H9 (cell line): ENCODE measurements around the gene NOVA2. TPM values are rescaled to one million over a fixed set of nuclear protein-coding genes. Genes with fewer than 3 reads are reported as not detected.

Experiments
- DNase-seq: peaks from one replicate; pipeline ENCODE4 v3.0.0-alpha.2; 2017
- H2AFZ ChIP-seq: one replicate; pipeline ENCODE4 v1.6.1; 2013; ENCODE audit warnings: mild to moderate bottlenecking, low read length, control low read depth, moderate library complexity
- H2AK5ac ChIP-seq: 2 replicates; pipeline ENCODE4 v1.6.1; 2013; ENCODE audit warnings: low read length, control low read depth, mixed read lengths; ENCODE audit not compliant: insufficient read length
- H2BK120ac ChIP-seq: one replicate; pipeline ENCODE4 v1.6.1; 2013; ENCODE audit warnings: low read depth, mild to moderate bottlenecking, low read length, control low read depth, inconsistent platforms; ENCODE audit not compliant: poor library complexity, severe bottlenecking
- H2BK12ac ChIP-seq: 2 replicates; pipeline ENCODE4 v1.6.1; 2013; ENCODE audit warnings: low read length, control low read depth, mixed read lengths, low read depth; ENCODE audit not compliant: insufficient read length
- H2BK15ac ChIP-seq: 2 replicates; pipeline ENCODE4 v1.6.1; 2013; ENCODE audit warnings: low read depth, low read length, control low read depth
- H2BK20ac ChIP-seq: one replicate; pipeline ENCODE4 v1.6.1; 2013; ENCODE audit warnings: low read depth, mild to moderate bottlenecking, low read length, control low read depth, inconsistent platforms; ENCODE audit not compliant: poor library complexity, severe bottlenecking
- H2BK5ac ChIP-seq: 2 replicates; pipeline ENCODE4 v1.6.1; 2013; ENCODE audit warnings: low read length, control low read depth, mixed read lengths; ENCODE audit not compliant: insufficient read length
- H3K14ac ChIP-seq: 2 replicates; pipeline ENCODE4 v1.6.1; 2013; ENCODE audit warnings: low read length, control low read depth; ENCODE audit not compliant: insufficient read depth
- H3K18ac ChIP-seq: 2 replicates; pipeline ENCODE4 v1.6.1; 2013; ENCODE audit warnings: low read depth, mild to moderate bottlenecking, mixed read lengths, low read length, control low read depth; ENCODE audit not compliant: insufficient read length
- H3K23ac ChIP-seq: 2 replicates; pipeline ENCODE4 v1.6.1; 2013; ENCODE audit warnings: low read length, control low read depth, mixed read lengths, low read depth; ENCODE audit not compliant: insufficient read length
- H3K23me2 ChIP-seq: 2 replicates; pipeline ENCODE4 v1.6.1; 2013; ENCODE audit warnings: low read depth, mild to moderate bottlenecking, mixed read lengths, low read length, control low read depth; ENCODE audit not compliant: insufficient read length, poor library complexity, severe bottlenecking
- H3K27ac ChIP-seq: 2 replicates; pipeline ENCODE4 v1.5.1; 2013; ENCODE audit warnings: low read length, control low read depth, mixed read lengths, low read depth; ENCODE audit not compliant: insufficient read length
- H3K27me3 ChIP-seq: 2 replicates; pipeline ENCODE4 v1.6.1; 2013; ENCODE audit warnings: low read length, control low read depth, inconsistent platforms; ENCODE audit not compliant: insufficient read depth
- H3K4ac ChIP-seq: 2 replicates; pipeline ENCODE4 v1.6.1; 2013; ENCODE audit warnings: low read depth, mild to moderate bottlenecking, control low read depth, inconsistent platforms, low read length, moderate library complexity
- H3K4me1 ChIP-seq: 2 replicates; pipeline ENCODE4 v1.6.1; 2013; ENCODE audit warnings: low read length, control low read depth, inconsistent platforms; ENCODE audit not compliant: insufficient read depth
- H3K4me2 ChIP-seq: 2 replicates; pipeline ENCODE4 v1.6.1; 2013; ENCODE audit warnings: low read length, control low read depth, mixed read lengths; ENCODE audit not compliant: insufficient read length, insufficient read depth
- H3K56ac ChIP-seq: 2 replicates; pipeline ENCODE4 v1.6.1; 2013; ENCODE audit warnings: low read depth, mild to moderate bottlenecking, mixed read lengths, low read length, control low read depth; ENCODE audit not compliant: insufficient read length
- H3K79me1 ChIP-seq: 2 replicates; pipeline ENCODE4 v1.6.1; 2013; ENCODE audit warnings: low read depth, mild to moderate bottlenecking, moderate library complexity, low read length, control low read depth, inconsistent platforms; ENCODE audit not compliant: insufficient read depth, poor library complexity, severe bottlenecking
- H3K79me2 ChIP-seq: 2 replicates; pipeline ENCODE4 v1.6.1; 2013; ENCODE audit warnings: low read length, control low read depth, inconsistent platforms; ENCODE audit not compliant: insufficient read depth
- H3K9ac ChIP-seq: 2 replicates; pipeline ENCODE4 v1.6.1; 2013; ENCODE audit warnings: low read length, control low read depth, mixed read lengths; ENCODE audit not compliant: insufficient read length; ENCODE audit errors: extremely low read depth
- H3K9me3 ChIP-seq: one replicate; pipeline ENCODE4 v1.6.1; 2013; ENCODE audit warnings: low read depth, low read length, inconsistent platforms; ENCODE audit not compliant: control insufficient read depth
- H3T11ph ChIP-seq: one replicate; pipeline ENCODE4 v1.6.1; 2013; ENCODE audit warnings: mild to moderate bottlenecking, low read length, control low read depth, inconsistent platforms
- H4K20me1 ChIP-seq: one replicate; pipeline ENCODE4 v1.6.1; 2013; ENCODE audit not compliant: control insufficient read depth, insufficient read length, insufficient read depth
- H4K5ac ChIP-seq: 2 replicates; pipeline ENCODE4 v1.6.1; 2013; ENCODE audit warnings: low read depth, mild to moderate bottlenecking, mixed read lengths, low read length, control low read depth; ENCODE audit not compliant: insufficient read length
- H4K8ac ChIP-seq: replicated peaks from 2 replicates; pipeline ENCODE4 v1.6.1; 2013; ENCODE audit warnings: low read length, control low read depth, mixed read lengths, low read depth; ENCODE audit not compliant: insufficient read length
- H4K91ac ChIP-seq: 2 replicates; pipeline ENCODE4 v1.6.1; 2013; ENCODE audit warnings: low read depth, mild to moderate bottlenecking, moderate library complexity, mixed read lengths, low read length, control low read depth; ENCODE audit not compliant: insufficient read length
- H3K27ac Mint-ChIP-seq, 3 experiments: 2 replicates in 2 of 3; 3 replicates in 1 of 3; pipeline ENCODE4 v1.8.0; 2020 to 2021; ENCODE audit warnings: mixed read lengths in 3 of 3, mild to moderate bottlenecking in 1 of 3, moderate library complexity in 1 of 3
- H3K27me3 Mint-ChIP-seq: 2 replicates; pipeline ENCODE4 v1.8.0; 2021; ENCODE audit warnings: low read depth, mild to moderate bottlenecking, moderate library complexity, mixed read lengths
- H3K36me3 Mint-ChIP-seq, 3 experiments: 2 replicates in 2 of 3; 3 replicates in 1 of 3; pipeline ENCODE4 v1.8.0; 2020 to 2021; ENCODE audit warnings: low read depth in 3 of 3, mixed read lengths in 3 of 3; ENCODE audit not compliant: insufficient read depth in 1 of 3
- H3K4me1 Mint-ChIP-seq, 2 experiments: 2 replicates each; pipeline ENCODE4 v1.8.0; 2020; ENCODE audit warnings: mixed read lengths in 2 of 2
- H3K4me3 Mint-ChIP-seq, 2 experiments: 2 replicates in 1 of 2; 3 replicates in 1 of 2; pipeline ENCODE4 v1.8.0; 2020 to 2021; ENCODE audit warnings: mild to moderate bottlenecking in 2 of 2, mixed read lengths in 2 of 2, moderate library complexity in 1 of 2
- H3K9me3 Mint-ChIP-seq, 2 experiments: 2 replicates in 1 of 2; 3 replicates in 1 of 2; pipeline ENCODE4 v1.8.0; 2020; ENCODE audit warnings: mild to moderate bottlenecking in 2 of 2, mixed read lengths in 2 of 2, moderate library complexity in 1 of 2
- WGBS: extraction: QIAGEN DNeasy Blood & Tissue Kit; methylation state at CpG from one replicate; pipeline ENCODE4 v1.1.7; 2013; ENCODE audit warnings: missing lambda C conversion rate, low lambda C conversion rate, mixed read lengths; ENCODE audit not compliant: insufficient read length; ENCODE audit errors: extremely low coverage; 5-methylcytosine and 5-hydroxymethylcytosine counted together
- microRNA-seq: library from miRNA; unstranded; fragments of <30 nt; microRNA quantifications from one replicate; pipeline ENCODE4, GENCODE V29; 2020; ENCODE audit warnings: borderline microRNAs expressed
- total RNA-seq: library from RNA; stranded (reverse); gene quantifications from 2 replicates; pipeline ENCODE4 v1.2.1, GENCODE V29; 2021
- TF ChIP-seq, protein P1 (sequence below): fragments of 200-600 bp; sonication (generic); conservative IDR thresholded peaks from 3 replicates; pipeline ENCODE4 v1.8.0; 2021; ENCODE audit warnings: antibody characterized with exemption, mild to moderate bottlenecking

The NOVA2 gene
- total RNA-seq, 1 experiment from 2014 or later: 8.8 TPM

DNA sequence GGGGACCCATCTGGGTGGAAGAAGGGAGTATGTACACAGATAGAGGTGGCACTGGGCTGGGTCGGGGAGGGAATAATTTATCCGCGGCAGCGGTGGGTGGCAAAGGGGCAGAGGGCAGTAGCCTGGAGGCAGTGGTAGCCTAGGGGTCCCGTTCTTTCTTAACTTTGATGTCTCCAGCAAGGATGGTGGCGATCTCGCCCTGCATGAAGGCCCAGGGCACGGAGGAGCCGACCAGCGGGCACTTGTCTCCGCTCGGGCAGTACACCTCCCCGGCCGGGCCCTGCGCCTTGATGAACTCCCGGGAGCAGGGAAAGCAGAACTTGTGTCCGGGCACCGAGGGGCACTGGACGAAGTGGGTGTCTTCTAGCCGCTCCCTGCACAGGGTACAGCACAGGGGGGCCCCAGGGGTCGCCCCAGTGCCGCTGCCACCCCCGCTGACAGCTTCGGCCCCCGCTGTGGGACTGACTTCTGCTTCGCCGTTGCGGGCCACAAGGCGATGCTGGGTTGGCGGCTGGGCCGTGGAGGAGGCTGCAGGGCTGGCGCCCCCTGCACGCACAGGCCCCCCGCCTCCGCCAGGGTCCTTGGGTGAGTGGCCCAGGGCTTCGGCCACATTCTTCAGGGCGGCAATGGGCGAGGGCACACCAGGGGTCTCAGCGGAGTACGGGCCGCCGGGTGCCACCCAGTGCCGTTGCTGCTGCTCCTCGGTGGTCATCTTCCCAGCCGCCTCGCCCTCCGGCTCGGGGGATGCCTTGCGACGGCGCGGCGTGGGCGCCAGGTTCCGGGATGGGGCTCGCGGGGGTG lies 89.6 kb downstream of the NOVA2 start:
- TF ChIP-seq, protein P1, sequence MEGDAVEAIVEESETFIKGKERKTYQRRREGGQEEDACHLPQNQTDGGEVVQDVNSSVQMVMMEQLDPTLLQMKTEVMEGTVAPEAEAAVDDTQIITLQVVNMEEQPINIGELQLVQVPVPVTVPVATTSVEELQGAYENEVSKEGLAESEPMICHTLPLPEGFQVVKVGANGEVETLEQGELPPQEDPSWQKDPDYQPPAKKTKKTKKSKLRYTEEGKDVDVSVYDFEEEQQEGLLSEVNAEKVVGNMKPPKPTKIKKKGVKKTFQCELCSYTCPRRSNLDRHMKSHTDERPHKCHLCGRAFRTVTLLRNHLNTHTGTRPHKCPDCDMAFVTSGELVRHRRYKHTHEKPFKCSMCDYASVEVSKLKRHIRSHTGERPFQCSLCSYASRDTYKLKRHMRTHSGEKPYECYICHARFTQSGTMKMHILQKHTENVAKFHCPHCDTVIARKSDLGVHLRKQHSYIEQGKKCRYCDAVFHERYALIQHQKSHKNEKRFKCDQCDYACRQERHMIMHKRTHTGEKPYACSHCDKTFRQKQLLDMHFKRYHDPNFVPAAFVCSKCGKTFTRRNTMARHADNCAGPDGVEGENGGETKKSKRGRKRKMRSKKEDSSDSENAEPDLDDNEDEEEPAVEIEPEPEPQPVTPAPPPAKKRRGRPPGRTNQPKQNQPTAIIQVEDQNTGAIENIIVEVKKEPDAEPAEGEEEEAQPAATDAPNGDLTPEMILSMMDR: no peak

More for the DNA sequence above, 89.6 kb downstream of the NOVA2 start:
- Histone ChIP-seq H3T11ph (no peak overlapping the region), H3K79me1 (no peaks in the 10 kb centered on the region), H3K4me1 (peaks cover 2% of the 10 kb centered on the region; the same call in 1 of the 2 replicates), H3K79me2 (no peaks in the 10 kb centered on the region), H3K23ac (no peak overlapping the region), H4K8ac (no peak overlapping the region), H3K9me3 (no peaks in the 10 kb centered on the region), H4K91ac (no peak overlapping the region), H3K18ac (no peak overlapping the region), H3K4ac (no peak overlapping the region), H3K27ac (no peak overlapping the region), H2AK5ac (no peak overlapping the region), H4K20me1 (no peaks in the 10 kb centered on the region), H3K27me3 (no peaks in the 10 kb centered on the region), H2BK15ac (no peak overlapping the region), H2BK5ac (no peak overlapping the region), H3K56ac (no peak overlapping the region), H3K4me2 (no peak overlapping the region), H2AFZ (no peak overlapping the region), H2BK12ac (no peak overlapping the region), H3K23me2 (peaks cover 19% of the 10 kb centered on the region), H3K14ac (no peak overlapping the region), H4K5ac (no peak overlapping the region), H2BK20ac (no peak overlapping the region), H2BK120ac (no peak overlapping the region), H3K9ac (no peak overlapping the region)
- Mint-ChIP-seq H3K9me3 (no peaks in the 10 kb centered on the region), H3K27me3 (peaks cover 4% of the 10 kb centered on the region; the same call in 1 of the 2 replicates), H3K27ac (no peak overlapping the region), H3K4me1 (peaks cover 26 to 39% of the 10 kb centered on the region in 2 experiments), H3K36me3 (peaks cover 2 to 5% (median 4%) of the 10 kb centered on the region in 3 experiments; a peak in 3 of 7 replicates), H3K4me3 (peak overlapping the region; percentile 70 to 79)
- DNase-seq: no peak
- no CpG with 5 or more reads among the region's 57 CpGs for WGBS

Small RNAs within 50 kb of the gene (microRNA-seq; reads per million reads assigned to microRNA genes)
- gene MIR769: 26.2 reads per million, percentile 57 among the genes with 10 or more reads in this experiment

Other genes with a start within 250 kb of the NOVA2 start
- gene FBXO46, start 243.0 kb downstream of the NOVA2 start, total RNA-seq: 43.6 and 43.9 TPM in 2 replicates
- 0.07 TPM in 1 of 2 replicates, not detected in the other for gene MEIOSIN, start 240.4 kb downstream of the NOVA2 start, total RNA-seq
- 41.6 and 41.7 TPM in 2 replicates for gene SIX5, start 204.6 kb downstream of the NOVA2 start, total RNA-seq
- 63.9 and 67.4 TPM in 2 replicates for gene DMPK, start 191.4 kb downstream of the NOVA2 start, total RNA-seq
- gene DMWD, start 181.0 kb downstream of the NOVA2 start, total RNA-seq: 70.7 and 75.1 TPM in 2 replicates
- 0.29 and 0.55 TPM in 2 replicates for gene RSPH6A, start 158.6 kb downstream of the NOVA2 start, total RNA-seq
- 104 and 113 TPM in 2 replicates for gene SYMPK, start 110.7 kb downstream of the NOVA2 start, total RNA-seq
- gene FOXA3, start 109.5 kb downstream of the NOVA2 start, total RNA-seq: 22.2 and 24.9 TPM in 2 replicates
- gene IRF2BP1, start 87.7 kb downstream of the NOVA2 start, total RNA-seq: 28.2 and 29.3 TPM in 2 replicates
- 9.0 and 9.5 TPM in 2 replicates for gene MYPOP, start 71.3 kb downstream of the NOVA2 start, total RNA-seq
- not detected in 2 replicates for gene NANOS2, start 59.1 kb downstream of the NOVA2 start, total RNA-seq
- 15.9 and 16.9 TPM in 2 replicates for gene CCDC61, start 21.6 kb upstream of the NOVA2 start, total RNA-seq
- gene PGLYRP1, start 49.2 kb upstream of the NOVA2 start, total RNA-seq: not detected in 2 replicates
- 0.33 TPM in 1 of 2 replicates, not detected in the other for gene IGFL4, start 67.1 kb upstream of the NOVA2 start, total RNA-seq
- gene IGFL3, start 150.8 kb upstream of the NOVA2 start, total RNA-seq: not detected in 2 replicates
- not detected in 2 replicates for gene IGFL2, start 174.4 kb upstream of the NOVA2 start, total RNA-seq